ENCODE results near the gene FBXL5. TPM values are rescaled to one million over a fixed set of nuclear protein-coding genes. Genes with fewer than 3 reads are reported as not detected.

Gene FBXL5
- total RNA-seq, 1 donor from 2014 or later, result 92.2 TPM

DNA sequence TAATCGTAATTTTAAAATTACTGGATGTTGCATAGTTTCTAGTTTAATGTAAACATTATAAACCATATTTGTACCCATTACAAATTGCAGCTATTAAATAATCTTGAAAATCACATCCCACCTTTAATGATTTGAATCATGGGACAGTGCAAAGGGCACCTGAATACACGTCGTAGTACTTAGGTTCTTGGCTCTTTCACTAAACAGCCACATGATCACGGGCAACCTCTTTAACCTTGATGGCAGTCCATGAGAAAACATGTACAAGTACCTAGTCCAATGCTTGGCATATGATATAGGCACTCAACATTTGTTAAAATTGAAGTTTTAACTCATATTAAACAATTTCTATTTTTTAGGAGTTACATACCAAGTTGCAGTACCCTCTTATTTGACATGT, 11.8 kb upstream of the FBXL5 start:
- H3K27ac Mint-ChIP-seq (ENCODE audit: unreplicated experiment), result no peak overlapping the region

DNA sequence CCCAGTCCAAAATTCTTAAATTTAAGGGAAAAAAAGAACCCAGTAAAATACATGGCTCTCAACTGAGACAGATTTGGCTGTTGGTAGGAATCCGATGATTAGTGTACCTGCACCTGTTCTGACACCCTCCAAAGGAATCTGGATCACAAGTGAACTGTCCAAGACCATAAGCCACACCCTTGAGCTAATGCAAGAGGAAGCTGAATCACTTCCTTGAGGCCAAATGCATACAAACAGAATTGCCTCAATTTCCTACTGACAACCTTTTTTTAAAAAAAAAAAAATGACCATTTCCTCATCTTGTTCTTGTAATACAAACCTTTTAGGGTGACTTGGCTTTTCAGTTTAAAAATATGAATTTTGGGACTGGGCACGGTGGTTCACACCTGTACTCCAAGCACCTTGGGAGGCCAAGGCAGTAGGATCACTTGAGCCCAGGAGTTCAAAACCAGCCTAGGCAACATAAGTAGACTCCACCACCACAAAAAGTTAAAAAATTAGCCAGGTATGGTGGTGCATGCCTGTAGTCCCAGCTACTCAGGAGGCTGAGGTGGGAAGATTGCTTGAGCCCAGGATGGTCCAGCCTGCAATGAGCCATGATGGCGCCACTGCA, 10.7 kb upstream of the FBXL5 start:
- TF ChIP-seq, protein P1, sequence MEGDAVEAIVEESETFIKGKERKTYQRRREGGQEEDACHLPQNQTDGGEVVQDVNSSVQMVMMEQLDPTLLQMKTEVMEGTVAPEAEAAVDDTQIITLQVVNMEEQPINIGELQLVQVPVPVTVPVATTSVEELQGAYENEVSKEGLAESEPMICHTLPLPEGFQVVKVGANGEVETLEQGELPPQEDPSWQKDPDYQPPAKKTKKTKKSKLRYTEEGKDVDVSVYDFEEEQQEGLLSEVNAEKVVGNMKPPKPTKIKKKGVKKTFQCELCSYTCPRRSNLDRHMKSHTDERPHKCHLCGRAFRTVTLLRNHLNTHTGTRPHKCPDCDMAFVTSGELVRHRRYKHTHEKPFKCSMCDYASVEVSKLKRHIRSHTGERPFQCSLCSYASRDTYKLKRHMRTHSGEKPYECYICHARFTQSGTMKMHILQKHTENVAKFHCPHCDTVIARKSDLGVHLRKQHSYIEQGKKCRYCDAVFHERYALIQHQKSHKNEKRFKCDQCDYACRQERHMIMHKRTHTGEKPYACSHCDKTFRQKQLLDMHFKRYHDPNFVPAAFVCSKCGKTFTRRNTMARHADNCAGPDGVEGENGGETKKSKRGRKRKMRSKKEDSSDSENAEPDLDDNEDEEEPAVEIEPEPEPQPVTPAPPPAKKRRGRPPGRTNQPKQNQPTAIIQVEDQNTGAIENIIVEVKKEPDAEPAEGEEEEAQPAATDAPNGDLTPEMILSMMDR (IDR thresholded peaks at IDR 0.05; ENCODE audit: insufficient read depth, low read depth, low read length), result no peak
- no peak for TF ChIP-seq EZH2 (IDR thresholded peaks at IDR 0.05; ENCODE audit: insufficient read depth, low read length)
- Mint-ChIP-seq H3K4me3 (ENCODE audit: unreplicated experiment) (no peak overlapping the region), H3K27me3 (ENCODE audit: low read depth, unreplicated experiment) (no peaks in the 10 kb centered on the region), H3K27ac (ENCODE audit: unreplicated experiment) (no peak overlapping the region), H3K36me3 (ENCODE audit: low read depth, unreplicated experiment) (peaks cover 10% of the 10 kb centered on the region), H3K9me3 (ENCODE audit: unreplicated experiment) (no peaks in the 10 kb centered on the region), H3K4me1 (ENCODE audit: low read depth, unreplicated experiment) (peaks cover 14% of the 10 kb centered on the region)
- Histone ChIP-seq H3K9me3 (ENCODE audit: insufficient read depth, low read depth, low read length) (no peaks in the 10 kb centered on the region), H3K4me3 (ENCODE audit: insufficient read depth, low read depth, low read length) (no peak overlapping the region), H3K79me2 (ENCODE audit: insufficient read depth, low read length) (peaks cover 43% of the 10 kb centered on the region), H3K4me2 (ENCODE audit: low read length) (no peak overlapping the region), H3K27me3 (ENCODE audit: insufficient read depth, low read length) (no peaks in the 10 kb centered on the region), H4K20me1 (ENCODE audit: insufficient read depth, low read length) (no peaks in the 10 kb centered on the region), H3K9ac (ENCODE audit: low read length) (no peak overlapping the region), H3K27ac (ENCODE audit: low read depth, low read length) (no peak overlapping the region), H2AFZ (ENCODE audit: low read depth, low read length) (no peak overlapping the region), H3K36me3 (ENCODE audit: insufficient read depth, low read length) (peaks cover 18% of the 10 kb centered on the region), H3K4me1 (ENCODE audit: insufficient read depth, low read length) (peaks cover 7% of the 10 kb centered on the region)
- FAIRE-seq (no peak), DNase-seq (ENCODE audit: low read depth) (peak; percentile 45)

More for the DNA sequence above, 11.8 kb upstream of the FBXL5 start:
- no peak for TF ChIP-seq EZH2 (IDR thresholded peaks at IDR 0.05; ENCODE audit: insufficient read depth, low read length)
- TF ChIP-seq, protein P1 (IDR thresholded peaks at IDR 0.05; ENCODE audit: insufficient read depth, low read depth, low read length), result no peak
- no peak overlapping the region for H3K27ac ChIP-seq (ENCODE audit: low read depth, low read length)
- H3K9ac ChIP-seq (ENCODE audit: low read length), result no peak overlapping the region
- Mint-ChIP-seq H3K4me3 (ENCODE audit: unreplicated experiment) (no peak overlapping the region), H3K9me3 (ENCODE audit: unreplicated experiment) (no peaks in the 10 kb centered on the region), H3K27me3 (ENCODE audit: low read depth, unreplicated experiment) (no peaks in the 10 kb centered on the region), H3K4me1 (ENCODE audit: low read depth, unreplicated experiment) (peaks cover 12% of the 10 kb centered on the region), H3K36me3 (ENCODE audit: low read depth, unreplicated experiment) (peaks cover 8% of the 10 kb centered on the region)
- FAIRE-seq (no peak), DNase-seq (ENCODE audit: low read depth) (no peak)
- no peaks in the 10 kb centered on the region for H3K9me3 ChIP-seq (ENCODE audit: insufficient read depth, low read depth, low read length)
- no peak overlapping the region for H3K4me2 ChIP-seq (ENCODE audit: low read length)
- no peak overlapping the region for H2AFZ ChIP-seq (ENCODE audit: low read depth, low read length)
- H4K20me1 ChIP-seq (ENCODE audit: insufficient read depth, low read length), result no peaks in the 10 kb centered on the region
- H3K4me1 ChIP-seq (ENCODE audit: insufficient read depth, low read length), result peaks cover 7% of the 10 kb centered on the region
- peaks cover 23% of the 10 kb centered on the region for H3K36me3 ChIP-seq (ENCODE audit: insufficient read depth, low read length)
- no peaks in the 10 kb centered on the region for H3K27me3 ChIP-seq (ENCODE audit: insufficient read depth, low read length)
- H3K79me2 ChIP-seq (ENCODE audit: insufficient read depth, low read length), result peaks cover 55% of the 10 kb centered on the region
- no peak overlapping the region for H3K4me3 ChIP-seq (ENCODE audit: insufficient read depth, low read depth, low read length)

Measured in astrocyte (in vitro differentiated cells and primary cell).